Omental fat pad (tissue), 4 donors: ENCODE data around the gene KANSL1. TPM values are rescaled to one million over a fixed set of nuclear protein-coding genes. Genes with fewer than 3 reads are reported as not detected.
A peak's percentile ranks its signal among the peaks of the same experiment; 100 is the strongest.

ENCODE experiments used
- ATAC-seq: fragments of 150-250 bp; one replicate; pipeline ENCODE4 v1.9.1; 2016; ENCODE audit warnings: mild to moderate bottlenecking, moderate library complexity; ENCODE audit not compliant: low FRiP score
- DNase-seq: peaks from one replicate; pipeline ENCODE4 v3.0.0-alpha.2; 2019; ENCODE audit warnings: low spot score
- CTCF ChIP-seq, 3 donors: fragments of 450-650 bp; IDR thresholded peaks; one replicate each; pipeline ENCODE4 v1.5.1; 2016 to 2017; ENCODE audit warnings: antibody characterized with exemption in 3 of 3, mild to moderate bottlenecking in 3 of 3, moderate library complexity in 2 of 3
- total RNA-seq, 4 donors: library from RNA; depleted of rRNA; stranded (reverse); fragments of >200 nt; gene quantifications; one replicate each; pipeline ENCODE4 v1.1.0, GENCODE V29; 2016

Gene KANSL1
- total RNA-seq, 4 donors from 2014 or later: 48.9 to 109 (median 57.4) TPM

- no peak for DNase-seq
- TF ChIP-seq CTCF (IDR thresholded peaks at IDR 0.05): no peak
- ATAC-seq: no peak
These were observed 2.9 kb upstream of the KANSL1 start for GRCh38 chr17:46195939-46196716.

GRCh38 chr17:46195217-46195855 is 2.1 kb upstream of the KANSL1 start:
- TF ChIP-seq CTCF (IDR thresholded peaks at IDR 0.05): no peak
- ATAC-seq: no peak

GRCh38 chr17:46194393-46195216 is 1.4 kb upstream of the KANSL1 start:
- no peak for TF ChIP-seq CTCF (IDR thresholded peaks at IDR 0.05)
- ATAC-seq (no peak), DNase-seq (no peak)

More at GRCh38 chr17:46195217-46195855, 2.1 kb upstream of the KANSL1 start:
- no peak for DNase-seq

DNA sequence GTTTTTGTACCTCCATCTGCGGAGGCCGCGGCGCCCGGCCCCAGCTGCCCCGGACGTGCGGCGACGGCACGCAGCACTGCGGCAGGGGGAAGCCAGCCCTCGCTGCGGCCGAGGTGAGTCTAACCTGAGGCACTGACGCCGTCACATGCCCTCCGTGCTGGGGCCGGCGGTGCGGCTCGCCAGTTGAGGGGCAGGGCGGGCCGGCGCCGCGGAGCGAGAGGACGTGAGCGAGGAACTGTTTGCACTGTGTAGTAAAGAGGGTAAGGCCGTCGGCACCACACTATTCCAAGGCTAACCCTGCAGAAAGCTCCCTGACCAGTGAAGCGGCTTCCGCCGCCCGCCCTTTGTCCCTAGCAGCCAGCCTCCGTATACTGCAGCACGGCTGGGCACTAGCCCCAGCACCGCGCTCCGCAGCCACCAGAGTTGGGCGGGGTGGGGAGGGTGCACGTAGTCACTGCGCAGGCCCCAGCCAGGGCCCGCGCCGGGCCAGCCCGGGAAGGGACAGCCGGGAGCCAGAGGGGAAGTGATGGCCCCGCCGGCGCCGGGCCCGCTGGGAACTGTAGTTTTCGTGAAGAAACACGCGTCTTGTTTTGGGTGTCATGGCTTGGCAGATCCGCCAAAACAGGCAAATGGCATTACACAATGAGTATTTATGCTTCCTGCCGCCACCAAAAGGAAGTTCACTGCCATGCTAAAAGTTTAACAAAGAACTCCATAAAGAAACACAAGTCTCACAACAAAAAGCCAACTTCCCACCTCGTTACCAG is 580 bp upstream of the KANSL1 start:
- TF ChIP-seq CTCF (IDR thresholded peaks at IDR 0.05): peak in 1 of 3 donors; percentile 2
- DNase-seq: peak; percentile 63
- ATAC-seq: peak; percentile 87

GRCh38 chr17:46192439-46193150 is 634 bp downstream of the KANSL1 start:
- no peak for TF ChIP-seq CTCF (IDR thresholded peaks at IDR 0.05)
- ATAC-seq: peak; percentile 30
- DNase-seq: no peak

GRCh38 chr17:46192189-46192438 is 1.1 kb downstream of the KANSL1 start:
- ATAC-seq: no peak
- no peak for TF ChIP-seq CTCF (IDR thresholded peaks at IDR 0.05)

More at GRCh38 chr17:46192189-46192438, 1.1 kb downstream of the KANSL1 start:
- no peak for DNase-seq
